ENCODE measurements around the gene TBX21. TPM values are rescaled to one million over a fixed set of nuclear protein-coding genes. Genes with fewer than 3 reads are reported as not detected.

TBX21 gene
- total and polyA plus RNA-seq, 10 donors: 2.6 to 21.7 (median 11.5) TPM

GRCh38 chr17:47744168-47745036 is 11.4 kb downstream of the TBX21 start:
- TF ChIP-seq CTCF (IDR thresholded peaks at IDR 0.05 in 8 of 11, conservative IDR thresholded peaks at IDR 0.05 in 3 of 11): no peak
- TF ChIP-seq POLR2AphosphoS5 (IDR thresholded peaks at IDR 0.05): no peak
- TF ChIP-seq POLR2A (IDR thresholded peaks at IDR 0.05): no peak
- H3K4me1 ChIP-seq: peaks cover 0 to 26% (median 15%) of the 10 kb centered on the region in 6 donors
- H3K27ac ChIP-seq: peak overlapping the region in 1 of 8 donors; percentile 33
- H3K27me3 ChIP-seq (replicated peaks in 1 of 7): peaks cover 0 to 40% (median 0%) of the 10 kb centered on the region in 7 donors
- no peaks in the 10 kb centered on the region for H3K9me3 ChIP-seq
- WGBS, 5 donors: 59 to 65% (median 63%) methylated on average over 21 to 22 of the region's 22 CpGs
- intact Hi-C loops (cut with DNase I; ENCODE audit: low total_unique reads): no loop called here
- H3K4me3 ChIP-seq: no peak overlapping the region
- H3K36me3 ChIP-seq: peaks cover 0 to 19% (median 0%) of the 10 kb centered on the region in 6 donors
- no peak for DNase-seq

- TF ChIP-seq CTCF (IDR thresholded peaks at IDR 0.05 in 8 of 11, conservative IDR thresholded peaks at IDR 0.05 in 3 of 11) (no peak), POLR2A (IDR thresholded peaks at IDR 0.05) (no peak), POLR2AphosphoS5 (IDR thresholded peaks at IDR 0.05) (no peak)
- H3K27ac ChIP-seq: peak overlapping the region in 1 of 8 donors; percentile 33
- WGBS, 5 donors: 62 to 76% (median 65%) methylated on average over 3 to 10 of the region's 10 CpGs
- H3K36me3 ChIP-seq: peaks cover 0 to 19% (median 0%) of the 10 kb centered on the region in 6 donors
- peaks cover 0 to 40% (median 0%) of the 10 kb centered on the region in 7 donors for H3K27me3 ChIP-seq (replicated peaks in 1 of 7)
- H3K4me3 ChIP-seq: no peak overlapping the region
- no peak for DNase-seq
- H3K9me3 ChIP-seq: no peaks in the 10 kb centered on the region
- H3K4me1 ChIP-seq: peaks cover 0 to 23% (median 16%) of the 10 kb centered on the region in 6 donors
- intact Hi-C loops (cut with DNase I; ENCODE audit: low total_unique reads): no loop called here
These were observed 12.0 kb downstream of the TBX21 start for GRCh38 chr17:47745037-47745380.

GRCh38 chr17:47751471-47751870 is 18.4 kb downstream of the TBX21 start:
- peaks cover 0 to 13% (median 0%) of the 10 kb centered on the region in 6 donors for H3K4me1 ChIP-seq
- no peak overlapping the region for H3K4me3 ChIP-seq
- no peaks in the 10 kb centered on the region for H3K36me3 ChIP-seq
- TF ChIP-seq CTCF (IDR thresholded peaks at IDR 0.05 in 8 of 11, conservative IDR thresholded peaks at IDR 0.05 in 3 of 11) (no peak), POLR2A (IDR thresholded peaks at IDR 0.05) (no peak), POLR2AphosphoS5 (IDR thresholded peaks at IDR 0.05) (no peak)
- peaks cover 0 to 5% (median 0%) of the 10 kb centered on the region in 7 donors for H3K27me3 ChIP-seq (replicated peaks in 1 of 7)
- intact Hi-C loops (cut with DNase I; ENCODE audit: low total_unique reads): no loop called here
- peaks cover 0 to 12% (median 4%) of the 10 kb centered on the region in 8 donors for H3K9me3 ChIP-seq
- WGBS, 5 donors: 84 to 97% (median 87%) methylated on average over 3 of the region's 3 CpGs
- H3K27ac ChIP-seq: no peak overlapping the region
- no peak for DNase-seq

- no peaks in the 10 kb centered on the region for H3K4me1 ChIP-seq
- intact Hi-C loops (cut with DNase I; ENCODE audit: low total_unique reads): no loop called here
- 33 to 64% (median 44%) methylated on average over 1 of the region's 1 CpG for WGBS, 5 donors
- TF ChIP-seq POLR2A (IDR thresholded peaks at IDR 0.05) (no peak), CTCF (IDR thresholded peaks at IDR 0.05 in 8 of 11, conservative IDR thresholded peaks at IDR 0.05 in 3 of 11) (no peak)
- DNase-seq: no peak
- H3K4me3 ChIP-seq: no peak overlapping the region
- H3K9me3 ChIP-seq: peaks cover 0 to 39% (median 26%) of the 10 kb centered on the region in 8 donors
- H3K27ac ChIP-seq: no peak overlapping the region
- no peaks in the 10 kb centered on the region for H3K36me3 ChIP-seq
- H3K27me3 ChIP-seq (replicated peaks in 1 of 7): peaks cover 0 to 18% (median 0%) of the 10 kb centered on the region in 7 donors
These were observed 24.4 kb downstream of the TBX21 start for GRCh38 chr17:47757386-47757785.

Data from spleen (tissue), 11 donors.